ENCODE results near the gene TET2.

TET2 gene

GRCh38 chr4:105127170-105127445 is 19.6 kb upstream of the TET2 start:
- no peaks in the 10 kb centered on the region for H3K9me3 ChIP-seq (ENCODE audit: control insufficient read depth, low read length)
- H3K14ac ChIP-seq (ENCODE audit: low read length in 2 of 2): no peak overlapping the region
- no peak overlapping the region for H2AFZ ChIP-seq (ENCODE audit: low read depth, low read length)

DNA sequence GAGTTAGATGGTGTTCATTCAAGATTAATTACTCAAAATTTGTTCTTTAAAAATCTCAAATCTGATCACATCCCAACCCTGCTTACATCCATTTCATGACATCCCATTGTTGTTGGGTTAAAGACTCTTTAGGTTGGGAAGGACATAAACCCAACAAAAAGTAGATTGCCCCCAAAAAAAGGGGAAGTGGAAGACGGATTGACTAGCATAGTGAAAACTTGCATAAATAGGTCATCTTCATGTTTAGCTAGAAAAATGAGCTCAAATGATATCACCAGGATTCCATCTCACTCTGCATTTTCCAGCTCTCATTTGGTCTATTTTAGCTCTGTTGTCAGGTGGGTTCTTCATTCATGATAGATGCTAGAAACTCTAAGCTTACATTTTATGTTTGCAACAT is 18.5 kb upstream of the TET2 start:
- Histone ChIP-seq H3K79me1 (replicated peaks; ENCODE audit: low read length, poor library complexity, severe bottlenecking) (no peaks in the 10 kb centered on the region), H3K4me3 (ENCODE audit: insufficient read depth in 1 of 2, low read depth in 1 of 2, low read length in 2 of 2) (no peak overlapping the region), H2AK5ac (ENCODE audit: low read length, severe bottlenecking) (no peak overlapping the region), H2BK12ac (ENCODE audit: low read length in 2 of 2) (no peak overlapping the region), H3K4me2 (ENCODE audit: low read length, poor library complexity, severe bottlenecking) (no peak overlapping the region), H3K23ac (ENCODE audit: low read length in 2 of 2) (no peak overlapping the region), H3K9me3 (ENCODE audit: control insufficient read depth, low read length) (no peaks in the 10 kb centered on the region), H3K27ac (ENCODE audit: low read length, poor library complexity, severe bottlenecking) (no peak overlapping the region), H3K9ac (ENCODE audit: low read length) (no peak overlapping the region), H4K91ac (ENCODE audit: low read length) (no peak overlapping the region), H4K8ac (ENCODE audit: low read length) (no peak overlapping the region), H2BK15ac (ENCODE audit: low read depth, poor library complexity, severe bottlenecking) (no peak overlapping the region), H3K27me3 (ENCODE audit: control insufficient read depth in 1 of 2, insufficient read depth in 1 of 2, low read length in 2 of 2) (no peaks in the 10 kb centered on the region), H3K4me1 (ENCODE audit: control insufficient read depth, insufficient read depth, low read depth, low read length) (no peaks in the 10 kb centered on the region), H3K36me3 (ENCODE audit: control insufficient read depth in 1 of 2, insufficient read depth in 2 of 2, low read depth in 1 of 2, low read length in 2 of 2) (no peaks in the 10 kb centered on the region), H2BK5ac (ENCODE audit: low read depth, low read length, poor library complexity, severe bottlenecking) (no peak overlapping the region), H3K14ac (ENCODE audit: low read length in 2 of 2) (no peak overlapping the region), H2AFZ (ENCODE audit: low read depth, low read length) (no peak overlapping the region), H2BK120ac (ENCODE audit: low read depth, low read length) (no peak overlapping the region), H3K4ac (ENCODE audit: low read depth in 1 of 2, low read length in 2 of 2) (no peak overlapping the region), H3K18ac (ENCODE audit: low read depth in 1 of 2, low read length in 2 of 2) (no peak overlapping the region)
- DNase-seq: no peak
- no CpG with 5 or more reads among the region's 1 CpG for WGBS

More at GRCh38 chr4:105127170-105127445, 19.6 kb upstream of the TET2 start:
- no peak overlapping the region for H2BK120ac ChIP-seq (ENCODE audit: low read depth, low read length)
- no peak overlapping the region for H3K18ac ChIP-seq (ENCODE audit: low read depth in 1 of 2, low read length in 2 of 2)
- H3K27ac ChIP-seq (ENCODE audit: low read length, poor library complexity, severe bottlenecking): no peak overlapping the region
- no peak overlapping the region for H3K4me3 ChIP-seq (ENCODE audit: insufficient read depth in 1 of 2, low read depth in 1 of 2, low read length in 2 of 2)
- H2BK5ac ChIP-seq (ENCODE audit: low read depth, low read length, poor library complexity, severe bottlenecking): no peak overlapping the region
- H3K27me3 ChIP-seq (ENCODE audit: control insufficient read depth in 1 of 2, insufficient read depth in 1 of 2, low read length in 2 of 2): no peaks in the 10 kb centered on the region
- H2BK15ac ChIP-seq (ENCODE audit: low read depth, poor library complexity, severe bottlenecking): no peak overlapping the region
- H3K23ac ChIP-seq (ENCODE audit: low read length in 2 of 2): no peak overlapping the region
- no peak overlapping the region for H4K8ac ChIP-seq (ENCODE audit: low read length)
- no peak overlapping the region for H3K9ac ChIP-seq (ENCODE audit: low read length)
- no peaks in the 10 kb centered on the region for H3K4me1 ChIP-seq (ENCODE audit: control insufficient read depth, insufficient read depth, low read depth, low read length)
- WGBS: 25% methylated on average over 1 of the region's 2 CpGs
- no peaks in the 10 kb centered on the region for H3K36me3 ChIP-seq (ENCODE audit: control insufficient read depth in 1 of 2, insufficient read depth in 2 of 2, low read depth in 1 of 2, low read length in 2 of 2)
- DNase-seq: no peak
- no peak overlapping the region for H2AK5ac ChIP-seq (ENCODE audit: low read length, severe bottlenecking)
- H3K4me2 ChIP-seq (ENCODE audit: low read length, poor library complexity, severe bottlenecking): no peak overlapping the region
- H2BK12ac ChIP-seq (ENCODE audit: low read length in 2 of 2): no peak overlapping the region
- no peak overlapping the region for H4K91ac ChIP-seq (ENCODE audit: low read length)
- H3K4ac ChIP-seq (ENCODE audit: low read depth in 1 of 2, low read length in 2 of 2): no peak overlapping the region
- no peaks in the 10 kb centered on the region for H3K79me1 ChIP-seq (replicated peaks; ENCODE audit: low read length, poor library complexity, severe bottlenecking)

- Histone ChIP-seq H2AFZ (ENCODE audit: low read depth, low read length) (no peak overlapping the region), H2BK15ac (ENCODE audit: low read depth, poor library complexity, severe bottlenecking) (no peak overlapping the region), H3K4me3 (ENCODE audit: insufficient read depth in 1 of 2, low read depth in 1 of 2, low read length in 2 of 2) (no peak overlapping the region), H3K9me3 (ENCODE audit: control insufficient read depth, low read length) (no peaks in the 10 kb centered on the region), H3K27ac (ENCODE audit: low read length, poor library complexity, severe bottlenecking) (no peak overlapping the region), H3K9ac (ENCODE audit: low read length) (no peak overlapping the region), H2BK120ac (ENCODE audit: low read depth, low read length) (no peak overlapping the region), H3K14ac (ENCODE audit: low read length in 2 of 2) (no peak overlapping the region), H3K18ac (ENCODE audit: low read depth in 1 of 2, low read length in 2 of 2) (no peak overlapping the region), H3K4ac (ENCODE audit: low read depth in 1 of 2, low read length in 2 of 2) (no peak overlapping the region), H2BK12ac (ENCODE audit: low read length in 2 of 2) (no peak overlapping the region), H3K27me3 (ENCODE audit: control insufficient read depth in 1 of 2, insufficient read depth in 1 of 2, low read length in 2 of 2) (no peaks in the 10 kb centered on the region), H3K79me1 (replicated peaks; ENCODE audit: low read length, poor library complexity, severe bottlenecking) (no peaks in the 10 kb centered on the region), H2AK5ac (ENCODE audit: low read length, severe bottlenecking) (no peak overlapping the region), H2BK5ac (ENCODE audit: low read depth, low read length, poor library complexity, severe bottlenecking) (no peak overlapping the region), H4K8ac (ENCODE audit: low read length) (no peak overlapping the region), H3K4me1 (ENCODE audit: control insufficient read depth, insufficient read depth, low read depth, low read length) (no peaks in the 10 kb centered on the region), H3K36me3 (ENCODE audit: control insufficient read depth in 1 of 2, insufficient read depth in 2 of 2, low read depth in 1 of 2, low read length in 2 of 2) (no peaks in the 10 kb centered on the region), H4K91ac (ENCODE audit: low read length) (no peak overlapping the region), H3K23ac (ENCODE audit: low read length in 2 of 2) (no peak overlapping the region), H3K4me2 (ENCODE audit: low read length, poor library complexity, severe bottlenecking) (no peak overlapping the region)
- WGBS: 78% methylated on average over 5 of the region's 5 CpGs
- no peak for DNase-seq
Measured at GRCh38 chr4:105129286-105130040, 17.2 kb upstream of the TET2 start.

GRCh38 chr4:105130945-105131344 is 15.7 kb upstream of the TET2 start:
- Histone ChIP-seq H2AFZ (ENCODE audit: low read depth, low read length) (no peak overlapping the region), H4K8ac (ENCODE audit: low read length) (no peak overlapping the region), H3K79me1 (replicated peaks; ENCODE audit: low read length, poor library complexity, severe bottlenecking) (no peaks in the 10 kb centered on the region), H3K36me3 (ENCODE audit: control insufficient read depth in 1 of 2, insufficient read depth in 2 of 2, low read depth in 1 of 2, low read length in 2 of 2) (no peaks in the 10 kb centered on the region), H3K27ac (ENCODE audit: low read length, poor library complexity, severe bottlenecking) (no peak overlapping the region), H2BK12ac (ENCODE audit: low read length in 2 of 2) (no peak overlapping the region), H2BK120ac (ENCODE audit: low read depth, low read length) (no peak overlapping the region), H2BK15ac (ENCODE audit: low read depth, poor library complexity, severe bottlenecking) (no peak overlapping the region), H2AK5ac (ENCODE audit: low read length, severe bottlenecking) (no peak overlapping the region), H3K9ac (ENCODE audit: low read length) (no peak overlapping the region), H3K4me2 (ENCODE audit: low read length, poor library complexity, severe bottlenecking) (no peak overlapping the region), H2BK5ac (ENCODE audit: low read depth, low read length, poor library complexity, severe bottlenecking) (no peak overlapping the region), H4K91ac (ENCODE audit: low read length) (no peak overlapping the region), H3K14ac (ENCODE audit: low read length in 2 of 2) (no peak overlapping the region), H3K4me1 (ENCODE audit: control insufficient read depth, insufficient read depth, low read depth, low read length) (no peaks in the 10 kb centered on the region), H3K23ac (ENCODE audit: low read length in 2 of 2) (no peak overlapping the region), H3K4ac (ENCODE audit: low read depth in 1 of 2, low read length in 2 of 2) (no peak overlapping the region), H3K27me3 (ENCODE audit: control insufficient read depth in 1 of 2, insufficient read depth in 1 of 2, low read length in 2 of 2) (no peaks in the 10 kb centered on the region), H3K18ac (ENCODE audit: low read depth in 1 of 2, low read length in 2 of 2) (no peak overlapping the region), H3K4me3 (ENCODE audit: insufficient read depth in 1 of 2, low read depth in 1 of 2, low read length in 2 of 2) (no peak overlapping the region), H3K9me3 (ENCODE audit: control insufficient read depth, low read length) (no peaks in the 10 kb centered on the region)
- 33% methylated on average over 1 of the region's 1 CpG for WGBS
- DNase-seq: no peak
